Stimulated activated CD4-positive, alpha-beta T cell treated with anti-CD3 and anti-CD28 coated beads, Interleukin-4, amount 100 ng/mL, for 4 hours (primary cell): ENCODE measurements around the gene L3MBTL3.
"Not testable (repeated sequence)": the region's sequence is repeated elsewhere in the genome, so short reads cannot be mapped to it uniquely, and the experiment has no call there.

Experiments
- DNase-seq, 2 experiments: peaks; one replicate each; pipeline ENCODE4 v3.0.0-alpha.2; 2020

L3MBTL3 gene

GRCh38 chr6:130090796-130091195, 72.4 kb downstream of the L3MBTL3 start:
- DNase-seq: no peak

GRCh38 chr6:130093546-130093945, 75.2 kb downstream of the L3MBTL3 start:
- DNase-seq: no peak

GRCh38 chr6:130098317-130098716, 79.9 kb downstream of the L3MBTL3 start:
- DNase-seq: no peak

DNA sequence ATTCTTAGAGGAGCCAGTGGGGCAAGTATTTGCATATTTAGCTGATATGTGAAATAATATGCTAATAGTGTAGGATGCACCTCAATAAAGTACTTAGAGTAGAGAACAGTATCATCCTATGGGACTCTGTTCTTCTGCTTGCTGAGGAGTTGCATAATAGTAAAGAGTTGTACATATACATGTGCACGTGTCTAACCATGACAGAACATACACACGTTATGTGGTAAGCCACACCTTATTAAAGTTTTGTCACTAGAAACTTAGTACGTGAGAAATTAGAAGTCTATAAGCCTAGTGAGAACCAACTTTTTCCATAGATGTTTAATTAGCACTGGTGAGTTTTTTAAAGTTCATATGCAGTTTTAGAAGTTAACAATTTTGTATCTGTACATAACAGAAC, 80.7 kb downstream of the L3MBTL3 start:
- no peak for DNase-seq

GRCh38 chr6:130105996-130106704, 87.8 kb downstream of the L3MBTL3 start:
- no peak for DNase-seq

DNA sequence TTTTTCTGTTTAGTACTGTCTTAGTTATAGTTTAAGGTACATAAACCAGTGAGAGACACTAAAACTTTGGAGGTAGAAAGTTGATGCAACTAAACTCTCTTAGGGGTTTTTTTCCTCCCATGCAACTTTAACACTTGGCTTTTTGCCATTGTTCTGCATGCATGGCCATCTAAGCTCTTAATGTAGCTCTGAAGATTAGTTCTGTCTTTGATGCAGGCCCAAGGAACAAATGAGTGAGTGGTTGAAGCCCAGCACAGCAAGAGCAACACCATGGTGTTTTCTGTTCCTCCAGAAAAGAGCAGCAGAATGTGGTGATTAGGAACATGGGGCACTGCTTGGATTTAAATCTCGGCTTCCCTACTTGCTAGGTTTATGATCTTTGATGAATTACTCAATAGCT, 89.3 kb downstream of the L3MBTL3 start:
- no peak for DNase-seq

GRCh38 chr6:130111031-130111430, 92.7 kb downstream of the L3MBTL3 start:
- DNase-seq: no peak

GRCh38 chr6:130113201-130113710, 94.9 kb downstream of the L3MBTL3 start:
- DNase-seq: no peak

DNA sequence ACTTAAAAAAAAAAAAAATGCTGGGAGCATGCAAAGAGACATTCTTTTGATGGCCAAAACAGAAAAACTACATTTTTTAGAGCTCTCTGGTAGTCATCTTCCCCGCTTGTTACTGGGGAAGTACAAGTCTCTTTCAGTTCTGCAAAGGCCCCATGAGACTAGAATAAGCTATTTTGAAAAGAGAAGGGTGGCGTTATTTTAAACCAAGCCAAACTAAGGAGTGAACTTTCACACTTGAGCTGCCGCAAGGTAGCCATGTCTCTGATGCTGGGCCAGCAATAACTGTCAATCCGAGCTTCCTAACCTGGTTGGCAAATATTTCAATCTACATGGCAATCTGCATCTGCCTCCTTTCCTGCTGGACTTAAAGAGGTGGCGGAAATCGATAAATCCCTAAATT, 96.7 kb downstream of the L3MBTL3 start:
- no peak for DNase-seq

DNA sequence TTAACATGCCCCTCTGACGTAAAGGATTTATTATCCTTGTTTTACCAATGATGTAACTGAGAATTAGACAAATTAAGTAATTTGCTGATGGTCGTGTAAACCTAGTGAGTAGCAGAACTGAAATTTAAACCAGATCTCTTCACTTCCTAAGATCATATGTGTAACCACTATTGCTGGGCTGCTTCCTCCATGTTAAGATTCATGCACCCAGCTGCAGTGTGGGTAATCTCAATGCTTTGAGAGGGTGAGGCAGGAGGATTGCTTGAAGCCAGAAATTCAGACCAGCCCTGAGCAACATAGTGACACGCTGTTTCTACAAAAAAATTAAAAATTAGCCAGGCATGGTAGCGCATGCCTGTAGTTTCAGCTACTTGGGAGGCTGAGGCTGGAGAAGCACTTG, 97.9 kb downstream of the L3MBTL3 start:
- no peak for DNase-seq

DNA sequence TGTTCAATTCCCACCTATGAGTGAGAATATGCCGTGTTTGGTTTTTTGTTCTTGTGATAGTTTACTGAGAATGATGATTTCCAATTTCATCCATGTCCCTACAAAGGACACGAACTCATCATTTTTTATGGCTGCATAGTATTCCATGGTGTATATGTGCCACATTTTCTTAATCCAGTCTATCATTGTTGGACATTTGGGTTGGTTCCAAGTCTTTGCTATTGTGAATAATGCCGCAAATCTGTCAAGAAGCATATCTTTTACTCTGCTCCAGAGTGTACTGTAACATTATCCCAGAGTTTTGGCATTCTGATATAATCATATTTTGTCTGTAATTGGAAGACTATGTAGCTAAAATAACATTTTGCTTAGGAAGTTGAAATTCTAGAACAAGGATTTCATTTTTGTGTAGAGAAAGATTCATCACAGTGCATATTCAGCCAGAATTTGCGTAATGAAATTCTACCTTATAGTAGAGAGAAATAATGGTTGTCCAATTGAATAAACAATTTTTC, 98.9 kb downstream of the L3MBTL3 start:
- DNase-seq: not testable (repeated sequence)

DNA sequence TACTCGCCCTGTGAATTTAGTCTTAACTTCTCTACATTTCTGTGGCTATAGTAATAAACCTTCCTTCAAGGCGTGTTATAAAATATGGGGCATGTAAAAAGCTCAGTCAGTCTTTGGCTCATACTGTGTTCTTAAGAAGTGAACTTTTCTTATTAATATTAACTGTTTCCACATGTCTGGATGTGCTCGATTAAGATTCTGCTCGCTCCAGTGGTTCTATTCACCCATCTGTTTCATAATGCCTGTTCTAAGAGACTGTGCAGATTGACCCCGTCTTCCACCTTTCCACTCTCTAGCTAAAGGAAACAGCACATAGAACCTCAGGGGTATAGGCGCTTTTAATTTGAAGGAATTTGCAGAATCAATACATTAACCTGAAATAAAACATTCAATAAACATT, 99.9 kb downstream of the L3MBTL3 start:
- DNase-seq: no peak

GRCh38 chr6:130119211-130119610, 100.8 kb downstream of the L3MBTL3 start:
- no peak for DNase-seq

- no peak for DNase-seq
Measured at GRCh38 chr6:130120731-130121130, 102.3 kb downstream of the L3MBTL3 start.

GRCh38 chr6:130122243-130122642, 103.9 kb downstream of the L3MBTL3 start:
- DNase-seq: no peak

GRCh38 chr6:130127195-130127594, 108.8 kb downstream of the L3MBTL3 start:
- DNase-seq: no peak

- no peak for DNase-seq
Measured at GRCh38 chr6:130128326-130128725, 109.9 kb downstream of the L3MBTL3 start.

DNA sequence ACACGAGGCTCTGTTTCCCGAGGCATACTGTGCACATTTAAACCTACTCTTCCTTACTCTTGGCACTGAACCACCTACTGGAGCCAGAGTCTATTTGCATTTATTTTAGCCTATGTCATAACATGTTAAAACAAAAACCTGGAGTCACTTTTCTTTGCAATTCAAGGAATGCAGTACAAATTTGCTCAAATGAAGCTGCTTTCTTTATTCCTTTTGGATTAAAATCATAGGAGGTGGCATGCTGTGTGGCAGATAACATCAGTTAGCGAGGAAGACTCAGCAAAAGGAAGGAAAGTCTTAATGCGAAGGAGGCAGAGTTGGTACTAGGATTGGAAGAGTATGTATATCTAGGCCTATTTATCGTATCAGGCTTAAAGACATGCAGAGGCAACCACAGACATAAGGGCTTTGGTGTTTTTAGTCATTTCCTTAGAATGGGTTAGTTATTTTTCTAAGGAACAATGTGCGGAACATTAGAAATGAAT, 111.4 kb downstream of the L3MBTL3 start:
- DNase-seq: no peak

DNA sequence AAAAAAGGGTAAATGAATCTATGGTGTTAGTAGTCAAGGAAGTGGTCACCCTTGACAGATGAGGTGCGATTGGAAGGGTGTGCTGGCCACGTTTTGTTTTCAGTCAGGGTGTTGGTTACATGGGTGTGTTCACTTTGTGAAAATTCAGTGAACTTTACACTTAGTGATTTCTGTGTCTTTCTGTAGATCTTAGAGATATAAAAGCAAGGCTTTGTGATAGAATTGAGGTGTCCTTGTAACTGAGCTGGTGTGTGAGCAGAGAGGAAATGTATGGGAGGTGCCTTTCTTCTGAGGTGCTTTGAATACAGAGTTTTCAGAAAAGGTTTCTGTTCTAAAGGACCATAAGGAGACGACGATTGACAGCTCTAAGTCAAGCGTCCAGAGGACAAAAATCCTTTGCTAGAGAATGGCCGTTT, 113.9 kb downstream of the L3MBTL3 start:
- peak in 1 of 2 experiments; percentile 17 for DNase-seq

DNA sequence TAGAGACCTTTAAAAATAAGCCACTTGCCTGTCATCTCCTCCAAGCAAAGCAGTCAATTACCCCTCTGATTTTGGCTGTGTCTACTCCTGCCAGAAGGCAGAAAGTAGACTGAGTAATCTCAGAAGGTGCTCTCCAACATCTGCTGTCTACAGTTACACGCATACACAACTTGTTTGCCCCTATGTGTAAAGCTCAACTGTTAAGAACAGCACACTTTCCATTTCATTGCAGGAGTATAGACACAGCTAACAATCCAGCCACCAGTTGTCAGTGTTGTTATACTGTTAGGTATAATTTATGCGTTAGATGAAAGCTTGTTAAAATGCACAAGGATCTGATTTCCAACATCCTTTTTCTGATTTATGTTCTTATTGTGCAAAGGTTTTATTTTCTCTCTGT, 116.2 kb downstream of the L3MBTL3 start:
- no peak for DNase-seq

DNA sequence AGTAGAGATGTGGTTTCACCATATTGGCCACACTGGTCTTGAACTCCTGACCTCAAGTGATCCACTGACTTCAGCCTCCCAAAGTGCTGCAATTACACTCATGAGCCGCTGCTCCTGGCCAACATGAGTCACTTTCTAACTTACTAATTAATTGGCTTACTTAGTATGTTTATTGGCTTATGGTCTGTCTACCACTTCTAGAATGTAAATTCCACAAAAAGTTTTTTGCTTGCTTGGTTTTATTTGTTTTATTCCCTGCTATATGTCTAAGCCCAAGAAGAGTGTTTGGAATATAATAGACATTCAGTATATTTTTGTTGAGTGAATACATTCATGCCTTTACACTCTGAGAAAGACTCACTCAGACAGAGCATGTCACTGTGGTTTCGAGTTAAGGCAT, 118.4 kb downstream of the L3MBTL3 start:
- DNase-seq: no peak

- no peak for DNase-seq
Measured at GRCh38 chr6:130138116-130138908, 119.9 kb downstream of the L3MBTL3 start.

DNA sequence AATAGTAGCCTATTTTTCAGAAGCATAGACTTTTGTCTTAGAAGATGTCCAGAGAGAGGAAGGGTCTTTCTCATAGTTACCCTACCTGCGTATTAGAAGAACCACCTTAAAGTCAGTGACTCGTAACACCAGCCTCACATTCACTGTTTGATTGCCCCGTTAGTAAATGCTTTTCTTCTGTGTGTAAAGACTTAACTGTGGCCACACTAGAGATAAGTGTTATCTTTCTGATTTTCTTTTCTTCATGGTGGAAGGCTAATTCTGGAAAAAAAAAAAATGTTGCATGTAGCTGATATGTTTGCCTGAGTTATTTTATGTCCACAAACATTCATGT, 120.5 kb downstream of the L3MBTL3 start:
- DNase-seq: no peak

DNA sequence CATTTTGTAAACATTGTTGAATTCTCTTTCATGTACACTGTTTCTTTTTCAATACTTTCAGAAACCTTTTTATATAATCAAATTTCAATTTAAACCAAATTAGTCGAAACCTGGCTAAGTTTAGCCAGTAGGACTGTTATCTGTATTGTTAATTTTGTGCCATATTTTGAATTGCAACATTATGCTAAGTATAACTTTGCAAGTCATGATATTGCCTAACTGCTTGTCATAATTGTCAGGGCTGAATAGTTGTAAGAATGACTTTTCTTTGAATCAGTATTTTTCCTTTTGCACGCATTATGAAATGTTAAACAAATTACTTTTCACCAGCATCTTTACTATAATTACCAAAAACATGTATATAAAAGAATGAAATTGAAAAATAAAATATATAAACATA, 121.7 kb downstream of the L3MBTL3 start:
- DNase-seq: no peak
